HG03378 (cell line): ENCODE results near the gene DSCAM.

ENCODE experiments used
- ATAC-seq: cut with Tn5 transposase; IDR thresholded peaks from one replicate; pipeline ENCODE4 v1.9.1; 2021; ENCODE audit warnings: mild to moderate bottlenecking, moderate library complexity; ENCODE audit not compliant: unreplicated experiment

DSCAM gene

GRCh38 chr21:40155563-40155962, 691.4 kb downstream of the DSCAM start:
- no peak for ATAC-seq

- ATAC-seq, result no peak
These were observed 693.6 kb downstream of the DSCAM start for GRCh38 chr21:40153351-40153750.

- no peak for ATAC-seq
These were observed 694.5 kb downstream of the DSCAM start for GRCh38 chr21:40152476-40152875.

- ATAC-seq, result no peak
These were observed 695.3 kb downstream of the DSCAM start for GRCh38 chr21:40151611-40152010.

- no peak for ATAC-seq
These were observed 700.6 kb downstream of the DSCAM start for GRCh38 chr21:40146216-40146837.

- no peak for ATAC-seq
These were observed 703.0 kb downstream of the DSCAM start for GRCh38 chr21:40143822-40144525.

GRCh38 chr21:40141621-40142020, 705.3 kb downstream of the DSCAM start:
- ATAC-seq, result no peak

- no peak for ATAC-seq
These were observed 706.3 kb downstream of the DSCAM start for GRCh38 chr21:40140675-40141074.

- ATAC-seq, result no peak
These were observed 707.3 kb downstream of the DSCAM start for GRCh38 chr21:40139636-40140035.

- ATAC-seq, result no peak
These were observed 710.4 kb downstream of the DSCAM start for GRCh38 chr21:40136571-40136970.

GRCh38 chr21:40134731-40135492, 712.0 kb downstream of the DSCAM start:
- no peak for ATAC-seq

GRCh38 chr21:40130476-40130875, 716.5 kb downstream of the DSCAM start:
- ATAC-seq, result no peak

- ATAC-seq, result no peak
These were observed 717.1 kb downstream of the DSCAM start for GRCh38 chr21:40129809-40130208.

- ATAC-seq, result no peak
These were observed 718.1 kb downstream of the DSCAM start for GRCh38 chr21:40128891-40129290.

GRCh38 chr21:40120940-40121575, 725.9 kb downstream of the DSCAM start:
- ATAC-seq, result no peak

- ATAC-seq, result no peak
These were observed 728.4 kb downstream of the DSCAM start for GRCh38 chr21:40118527-40118926.

- ATAC-seq, result no peak
These were observed 729.7 kb downstream of the DSCAM start for GRCh38 chr21:40117236-40117635.

GRCh38 chr21:40115775-40116174, 731.2 kb downstream of the DSCAM start:
- no peak for ATAC-seq

GRCh38 chr21:40102682-40103081, 744.3 kb downstream of the DSCAM start:
- ATAC-seq, result no peak

GRCh38 chr21:40099809-40100208, 747.1 kb downstream of the DSCAM start:
- no peak for ATAC-seq

GRCh38 chr21:40095477-40095876, 751.5 kb downstream of the DSCAM start:
- no peak for ATAC-seq
